ENCODE data around the gene SENP7.
"Not testable (repeated sequence)": the region's sequence is repeated elsewhere in the genome, so short reads cannot be mapped to it uniquely, and the experiment has no call there.

Gene SENP7

GRCh38 chr3:101325393-101326134 is 187.4 kb downstream of the SENP7 start:
- DNase-seq: no peak

DNA sequence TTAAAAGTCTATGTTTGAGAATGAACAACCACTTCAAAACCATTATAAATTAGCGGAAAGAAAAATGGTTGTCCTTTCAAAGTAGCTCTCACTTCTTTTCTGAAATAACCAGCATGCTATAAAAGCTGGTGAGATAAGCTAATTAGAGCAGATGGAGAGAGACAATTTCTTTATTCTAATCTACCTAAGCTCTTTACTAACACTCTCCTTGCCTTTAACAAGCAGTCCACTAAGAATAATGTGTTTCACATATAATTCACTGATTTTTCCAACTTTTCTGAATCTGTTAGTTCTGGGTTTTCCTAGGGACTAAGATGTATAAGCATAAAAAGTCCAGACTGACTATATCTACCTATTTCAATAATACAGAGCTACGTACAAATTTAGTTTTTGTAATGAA is 192.5 kb downstream of the SENP7 start, which contains the start of gene IMPG2:
Gene IMPG2 (minus strand): TSS at position 101 of the 400 bp plus-strand sequence. CDS start 203 bp downstream, outside the sequence.
- DNase-seq: no peak

DNA sequence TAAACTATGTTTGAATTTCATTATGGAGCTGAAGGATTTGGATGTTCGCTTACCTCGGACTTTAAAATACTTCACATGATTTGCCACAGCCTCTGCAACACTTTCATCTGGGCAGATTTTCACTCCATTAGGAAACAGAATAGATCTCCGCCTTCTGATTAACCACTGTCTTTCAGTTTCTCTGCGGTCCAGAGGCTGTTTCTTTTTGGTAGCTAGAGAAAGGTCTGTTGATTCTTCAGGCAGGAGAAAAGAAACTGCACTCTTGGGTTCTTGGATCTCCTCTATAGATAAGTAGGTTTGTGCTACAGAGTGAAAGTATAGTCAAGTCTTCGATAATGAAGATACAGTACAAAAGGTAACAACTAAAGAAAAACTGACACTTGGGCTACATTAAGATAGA is 193.5 kb downstream of the SENP7 start:
- DNase-seq: no peak

DNA sequence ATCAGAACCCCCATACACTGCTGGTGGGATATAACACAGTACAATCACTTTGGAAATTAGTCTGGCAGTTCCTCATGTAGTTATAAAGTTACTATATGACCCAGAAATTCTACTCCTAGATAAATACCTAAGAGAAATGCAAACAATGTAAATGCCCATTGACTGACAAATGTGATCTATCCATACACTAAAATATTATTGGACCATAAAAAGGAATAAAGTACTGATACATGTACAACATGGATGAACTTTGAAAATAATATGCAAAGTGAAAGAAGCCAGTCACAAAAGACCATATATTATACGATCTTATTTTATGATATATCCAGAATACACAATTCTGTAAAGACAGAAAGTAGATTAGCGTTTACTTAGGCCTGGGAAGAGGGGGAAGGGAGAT is 200.5 kb downstream of the SENP7 start:
- no peak for DNase-seq

- no peak for DNase-seq
Observed at GRCh38 chr3:101311676-101312075, 201.3 kb downstream of the SENP7 start.

DNA sequence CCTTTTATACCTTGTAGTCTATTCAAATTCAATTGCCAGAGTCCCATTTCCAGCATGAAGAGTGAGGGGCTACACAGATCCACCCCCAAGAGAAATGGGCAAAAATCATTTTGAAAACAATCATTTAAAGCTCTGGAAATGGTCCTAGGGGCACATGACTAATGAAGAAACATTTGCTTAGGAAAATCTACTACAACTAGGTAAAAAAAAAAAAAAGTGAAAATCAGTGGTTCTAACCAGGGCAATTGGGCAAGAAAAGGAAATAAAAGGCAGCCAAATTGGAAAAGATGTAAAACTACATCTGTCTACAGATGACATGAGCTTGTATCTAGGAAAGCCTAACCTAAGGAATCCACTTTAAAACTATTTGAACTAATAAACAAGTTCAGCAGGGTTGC is 202.0 kb downstream of the SENP7 start:
- DNase-seq: no peak

GRCh38 chr3:101308147-101308772 is 204.8 kb downstream of the SENP7 start:
- not testable (repeated sequence) for DNase-seq

GRCh38 chr3:101303836-101304235 is 209.2 kb downstream of the SENP7 start:
- no peak for DNase-seq

DNA sequence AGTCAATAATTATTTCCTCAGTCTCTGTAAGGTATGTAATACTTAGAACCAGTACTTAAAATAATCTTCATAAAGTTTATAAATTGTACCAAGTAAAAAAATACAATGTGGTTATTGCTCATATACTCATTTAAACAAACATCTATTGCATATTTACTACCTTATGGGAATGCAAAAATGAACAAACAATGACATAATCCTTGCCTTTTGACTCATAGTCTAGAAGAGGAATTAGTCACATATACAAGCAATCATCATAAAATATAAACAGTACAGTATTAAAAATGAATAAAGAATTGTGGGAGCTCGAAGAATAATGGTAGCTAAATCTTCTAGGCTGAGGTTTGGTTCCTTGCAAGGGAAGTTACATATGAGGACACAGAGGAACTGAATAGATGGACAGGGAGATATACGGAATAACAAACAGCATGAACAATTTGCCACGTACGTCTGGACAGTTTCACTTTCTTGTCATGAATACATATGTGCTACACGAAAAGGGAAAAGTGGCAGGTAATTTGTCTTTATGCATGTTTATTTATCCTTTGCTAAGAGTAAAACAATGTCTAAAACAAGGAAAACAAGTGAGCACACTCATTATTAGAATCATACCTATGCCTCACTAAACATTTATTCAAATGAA is 209.8 kb downstream of the SENP7 start:
- DNase-seq: no peak

- DNase-seq: no peak
Observed at GRCh38 chr3:101300073-101300472, 212.9 kb downstream of the SENP7 start.

- no peak for DNase-seq
Observed at GRCh38 chr3:101292027-101292426, 221.0 kb downstream of the SENP7 start.

DNA sequence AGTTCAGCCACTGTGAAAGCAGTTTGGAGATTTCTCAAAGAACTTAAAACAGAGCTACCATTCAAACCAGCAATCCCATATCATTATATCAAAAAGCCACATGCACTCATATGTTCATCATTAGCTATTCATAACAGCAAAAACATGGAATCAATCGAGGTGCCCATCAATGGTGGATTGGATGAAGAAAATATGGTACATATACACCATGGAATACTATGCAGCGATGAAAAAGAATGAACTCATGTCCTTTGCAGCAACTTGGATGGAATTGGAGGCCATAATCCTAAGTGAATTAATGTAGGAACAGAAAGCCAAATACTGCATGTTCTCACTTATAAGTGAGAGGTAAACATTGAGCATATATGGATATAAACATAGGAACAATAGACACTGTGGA is 224.7 kb downstream of the SENP7 start:
- no peak for DNase-seq

GRCh38 chr3:101284757-101285156 is 228.3 kb downstream of the SENP7 start:
- DNase-seq: no peak

DNA sequence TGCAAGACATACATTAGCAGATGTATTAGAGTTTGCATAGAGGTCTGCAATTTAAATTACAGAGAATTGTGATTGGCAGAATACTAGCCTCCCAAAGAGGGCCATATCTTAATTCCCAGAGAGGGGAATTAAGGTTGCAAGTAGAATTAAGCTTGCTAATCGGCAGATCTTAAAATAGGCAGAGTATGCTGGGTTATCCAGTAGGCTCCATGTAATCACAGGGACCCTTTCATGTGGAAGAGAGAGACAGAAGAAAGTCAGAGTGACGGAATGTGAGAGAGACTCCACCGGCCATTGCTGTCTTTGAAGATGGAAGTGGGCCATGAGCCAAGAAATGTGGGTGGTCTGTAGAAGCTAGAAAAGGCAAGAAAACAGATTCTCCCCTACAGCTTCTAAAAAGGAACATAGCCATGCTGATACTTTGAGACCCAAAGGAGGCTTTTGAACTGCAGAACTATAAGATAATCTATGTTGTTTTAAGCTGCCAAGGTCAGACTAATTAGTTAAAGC is 231.4 kb downstream of the SENP7 start:
- no peak for DNase-seq

GRCh38 chr3:101279765-101280385 is 233.1 kb downstream of the SENP7 start:
- DNase-seq: no peak

DNA sequence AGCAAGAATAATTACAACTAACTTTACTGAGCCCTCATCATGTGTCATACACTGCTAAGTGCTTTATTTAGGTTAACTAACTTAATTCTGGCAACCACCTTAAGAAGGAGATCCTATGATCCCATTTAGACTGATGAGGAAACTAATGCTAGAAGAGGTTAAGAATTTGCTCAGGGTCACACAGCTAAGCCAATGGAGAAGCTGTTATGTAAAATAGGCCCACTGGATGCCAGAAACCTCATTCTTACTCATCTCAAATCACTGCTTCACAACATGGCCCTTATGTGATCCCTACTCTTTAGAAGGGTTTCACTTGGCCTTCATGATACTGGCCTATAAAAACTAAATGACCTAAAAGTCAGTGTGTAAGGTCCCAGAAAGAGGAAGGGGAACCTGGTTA is 233.8 kb downstream of the SENP7 start:
- DNase-seq: no peak

DNA sequence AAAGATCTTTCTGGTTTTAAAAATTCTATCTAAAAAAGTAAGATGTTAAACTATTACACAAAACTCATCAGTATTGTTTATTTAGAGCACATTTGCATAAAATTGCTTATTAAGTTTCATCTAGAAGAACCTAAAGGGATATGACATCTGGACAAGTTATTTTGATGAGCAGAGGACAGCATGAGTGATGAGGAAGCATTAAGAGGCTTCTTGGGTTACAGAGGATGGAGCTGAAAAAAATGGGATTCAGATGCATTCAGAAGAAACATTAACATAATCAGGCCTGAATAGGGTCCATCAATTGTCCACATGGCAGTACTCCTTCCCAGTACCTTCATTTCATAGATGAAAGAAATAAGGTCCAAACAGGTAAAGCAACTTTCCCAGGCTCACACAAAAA is 234.3 kb downstream of the SENP7 start:
- DNase-seq: no peak

Data from CD4-positive, alpha-beta T cell treated with Interleukin-10 for 1 hour (primary cell).